Measurements from ENCODE around the gene PGD. TPM values are rescaled to one million over a fixed set of nuclear protein-coding genes. Genes with fewer than 3 reads are reported as not detected.

PGD gene
- total RNA-seq, 1 donor from 2014 or later, result 239 TPM

- DNase-seq (ENCODE audit: low read depth), result no peak
- TF ChIP-seq CTCF (IDR thresholded peaks at IDR 0.05; ENCODE audit: insufficient read depth, low read length, poor library complexity, severe bottlenecking), result no peak
- peaks cover 2% of the 10 kb centered on the region for H3K36me3 ChIP-seq (ENCODE audit: control insufficient read depth, insufficient read depth, low read length)
Measured at GRCh38 chr1:10470043-10470442, 71.2 kb downstream of the PGD start.

More at GRCh38 chr1:10470043-10470442, 71.2 kb downstream of the PGD start:
- Histone ChIP-seq H3K4me3 (ENCODE audit: low read depth, low read length) (no peak overlapping the region), H3K27me3 (ENCODE audit: control insufficient read depth, insufficient read depth, low read length) (no peaks in the 10 kb centered on the region)

Other genes starting within 250 kb of the PGD start
- gene KIF1B, start 188.5 kb upstream of the PGD start, total RNA-seq, result 33.5 and 33.9 TPM in 2 replicates
- 6.6 and 8.5 TPM in 2 replicates for gene CENPS, start 31.4 kb downstream of the PGD start, total RNA-seq
- not detected in 2 replicates for gene CORT, start 51.0 kb downstream of the PGD start, total RNA-seq
- gene DFFA, start 73.5 kb downstream of the PGD start, total RNA-seq, result 67.0 and 68.4 TPM in 2 replicates
- 24.9 and 27.4 TPM in 2 replicates for gene PEX14, start 75.9 kb downstream of the PGD start, total RNA-seq